Stimulated activated CD4-positive, alpha-beta T cell treated with anti-CD3 and anti-CD28 coated beads, Interleukin-4, amount 100 ng/mL, for 24 hours (primary cell): ENCODE measurements around the gene TMUB2.
A peak's percentile ranks its signal among the peaks of the same experiment; 100 is the strongest.

Experiments used
- DNase-seq: peaks from one replicate; pipeline ENCODE4 v3.0.0-alpha.2; 2020

TMUB2 gene

DNA sequence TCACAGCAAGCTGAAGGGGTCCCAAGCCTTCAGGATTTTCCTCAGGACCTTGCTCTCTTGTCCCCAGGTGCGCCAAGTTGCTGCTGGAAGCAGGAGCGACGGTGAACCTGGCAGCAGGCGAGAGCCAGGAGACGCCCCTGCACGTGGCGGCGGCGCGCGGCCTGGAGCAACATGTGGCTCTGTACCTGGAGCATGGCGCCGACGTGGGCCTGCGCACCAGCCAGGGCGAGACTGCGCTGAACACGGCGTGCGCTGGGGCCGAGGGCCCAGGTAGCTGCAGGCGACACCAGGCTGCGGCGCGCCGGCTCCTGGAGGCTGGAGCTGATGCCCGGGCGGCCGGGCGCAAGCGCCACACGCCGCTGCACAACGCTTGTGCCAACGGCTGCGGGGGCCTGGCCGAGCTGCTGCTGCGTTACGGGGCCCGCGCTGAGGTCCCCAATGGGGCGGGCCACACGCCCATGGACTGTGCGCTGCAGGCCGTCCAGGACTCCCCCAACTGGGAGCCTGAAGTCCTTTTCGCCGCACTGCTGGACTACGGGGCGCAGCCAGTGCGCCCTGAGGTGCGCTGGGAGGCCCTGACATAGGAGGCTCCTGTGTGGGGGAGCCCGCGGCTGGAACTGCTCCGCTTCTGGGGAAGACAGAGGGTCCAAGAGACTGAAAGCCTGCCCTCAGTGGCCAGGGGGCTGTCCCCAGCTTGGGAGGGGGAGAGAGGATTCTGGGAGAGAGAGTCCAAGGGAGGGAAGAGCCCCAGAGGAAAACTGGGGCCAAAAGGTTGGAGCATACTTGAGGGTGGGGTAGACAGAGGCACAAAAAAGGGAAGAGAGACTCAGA, 9.9 kb upstream of the TMUB2 start:
- DNase-seq = no peak

DNA sequence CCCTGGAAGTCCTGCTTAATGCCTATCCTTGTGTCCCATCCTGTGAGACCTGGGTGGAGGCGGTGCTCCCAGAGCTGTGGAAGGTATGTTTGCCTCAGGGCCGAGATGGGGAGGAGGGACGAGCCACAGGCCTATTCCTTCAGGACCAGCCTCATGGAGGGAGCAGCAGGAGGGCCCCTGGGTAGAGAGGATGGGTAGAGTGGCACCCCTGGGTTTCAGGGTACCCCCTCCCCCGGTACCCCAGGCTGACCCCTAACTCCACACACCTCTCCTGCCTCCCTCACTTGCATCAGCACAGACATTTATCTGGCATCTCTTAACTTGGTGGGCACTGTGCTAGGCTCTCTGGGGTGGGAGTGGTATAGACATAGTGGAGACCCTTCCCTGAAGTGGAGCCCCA, 9.1 kb upstream of the TMUB2 start:
- DNase-seq = no peak

DNA sequence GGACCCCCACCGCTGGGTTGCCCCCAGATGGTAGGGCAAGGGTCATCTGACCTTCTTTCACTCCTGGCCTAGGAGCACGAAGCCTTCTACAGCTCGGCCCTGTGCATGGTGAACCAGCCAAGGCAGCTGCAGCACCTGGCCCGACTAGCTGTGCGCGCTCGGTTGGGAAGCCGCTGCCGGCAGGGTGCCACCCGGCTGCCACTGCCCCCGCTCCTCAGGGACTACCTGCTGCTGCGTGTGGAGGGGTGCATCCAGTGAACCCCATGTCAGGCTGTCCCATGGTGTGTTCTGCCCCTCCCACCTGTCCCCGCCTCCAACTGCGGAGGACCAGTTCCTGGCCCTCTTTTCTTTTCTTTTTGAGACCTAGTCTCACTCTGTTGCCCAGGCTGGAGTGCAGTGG, 8.6 kb upstream of the TMUB2 start:
- DNase-seq = no peak

DNA sequence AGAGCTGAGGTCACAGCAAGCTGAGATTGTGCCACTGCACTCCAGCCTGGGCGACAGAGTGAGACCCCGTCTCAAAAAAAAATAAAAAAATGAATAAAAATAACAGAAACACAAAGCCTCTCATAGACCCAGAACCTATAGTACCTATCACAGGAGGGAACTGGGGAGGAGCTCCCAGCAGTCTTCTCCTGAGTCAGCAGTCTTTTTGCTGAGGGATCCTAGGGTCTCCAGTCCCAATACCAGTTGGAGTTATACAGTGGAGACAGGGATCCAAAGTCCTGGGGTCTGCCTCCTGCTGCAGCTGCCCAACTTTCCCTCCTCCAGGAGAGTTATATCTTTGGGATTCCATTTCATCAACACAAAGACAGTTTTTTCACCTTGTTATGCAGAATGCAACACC, 3.7 kb upstream of the TMUB2 start:
- DNase-seq = no peak

DNA sequence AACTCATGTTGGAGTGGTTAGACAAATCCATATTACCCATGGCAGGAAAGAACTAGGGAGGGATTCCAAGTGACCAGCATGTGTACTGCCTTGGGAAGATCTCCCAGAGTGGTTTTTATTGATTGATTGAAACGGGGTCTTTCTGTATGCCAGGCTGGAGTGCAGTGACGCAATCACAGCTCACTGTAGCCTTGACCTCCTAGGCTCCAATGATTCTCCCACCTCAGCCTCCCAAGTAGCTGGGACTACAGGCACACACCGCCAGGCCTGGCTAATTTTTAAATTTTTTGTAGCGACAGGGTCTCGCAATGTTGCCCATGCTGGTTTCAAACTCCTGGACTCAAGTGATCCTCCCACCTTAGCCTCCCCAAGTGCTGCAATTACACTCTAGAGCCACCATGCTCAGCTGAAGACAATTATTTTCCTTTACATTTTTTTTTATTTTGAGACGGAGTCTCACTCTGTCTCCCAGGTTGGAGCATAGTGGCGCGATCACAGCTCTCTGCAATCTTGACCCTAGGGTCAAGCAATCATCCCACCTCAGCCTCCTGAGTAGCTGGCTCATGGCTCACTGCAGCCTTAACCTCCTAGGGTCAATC, 2.5 kb upstream of the TMUB2 start:
- no peak for DNase-seq

DNA sequence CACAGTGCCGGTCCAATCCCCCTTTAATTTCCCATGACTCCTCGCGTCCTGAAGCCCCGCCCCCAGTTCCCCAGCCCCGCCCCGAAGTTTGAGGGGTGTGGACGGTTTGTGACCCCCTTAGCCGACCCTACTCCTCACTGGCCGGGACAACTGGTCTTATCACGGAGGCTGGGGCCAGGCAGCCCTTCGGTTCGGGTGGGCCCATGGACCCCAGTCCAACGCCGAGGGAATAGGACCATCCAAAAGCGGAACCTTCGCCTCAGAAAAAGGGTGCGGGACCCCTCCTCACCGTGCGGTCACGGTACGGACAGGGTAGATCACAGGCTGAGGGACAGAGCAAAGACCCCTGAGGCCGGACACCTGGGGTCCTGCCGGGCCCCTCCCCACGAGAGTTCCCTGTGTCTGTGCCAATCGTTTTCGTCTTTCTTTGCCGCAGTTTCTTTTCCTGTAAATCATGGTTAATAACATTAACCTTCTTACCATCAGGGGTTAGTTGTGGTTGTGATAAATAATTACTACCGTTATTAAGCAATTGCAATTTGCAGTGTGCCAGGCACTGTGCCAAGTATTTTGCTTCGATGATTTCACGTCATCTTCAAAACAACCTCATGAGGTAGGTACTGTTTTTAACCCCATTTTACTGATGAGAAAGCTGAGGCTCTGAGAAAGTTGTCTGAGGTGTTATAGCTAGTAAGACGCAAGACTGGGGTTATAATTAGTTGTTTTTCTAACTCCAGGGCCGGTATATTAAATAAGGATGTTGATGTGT, 543 bp downstream of the TMUB2 start:
- no peak for DNase-seq

DNA sequence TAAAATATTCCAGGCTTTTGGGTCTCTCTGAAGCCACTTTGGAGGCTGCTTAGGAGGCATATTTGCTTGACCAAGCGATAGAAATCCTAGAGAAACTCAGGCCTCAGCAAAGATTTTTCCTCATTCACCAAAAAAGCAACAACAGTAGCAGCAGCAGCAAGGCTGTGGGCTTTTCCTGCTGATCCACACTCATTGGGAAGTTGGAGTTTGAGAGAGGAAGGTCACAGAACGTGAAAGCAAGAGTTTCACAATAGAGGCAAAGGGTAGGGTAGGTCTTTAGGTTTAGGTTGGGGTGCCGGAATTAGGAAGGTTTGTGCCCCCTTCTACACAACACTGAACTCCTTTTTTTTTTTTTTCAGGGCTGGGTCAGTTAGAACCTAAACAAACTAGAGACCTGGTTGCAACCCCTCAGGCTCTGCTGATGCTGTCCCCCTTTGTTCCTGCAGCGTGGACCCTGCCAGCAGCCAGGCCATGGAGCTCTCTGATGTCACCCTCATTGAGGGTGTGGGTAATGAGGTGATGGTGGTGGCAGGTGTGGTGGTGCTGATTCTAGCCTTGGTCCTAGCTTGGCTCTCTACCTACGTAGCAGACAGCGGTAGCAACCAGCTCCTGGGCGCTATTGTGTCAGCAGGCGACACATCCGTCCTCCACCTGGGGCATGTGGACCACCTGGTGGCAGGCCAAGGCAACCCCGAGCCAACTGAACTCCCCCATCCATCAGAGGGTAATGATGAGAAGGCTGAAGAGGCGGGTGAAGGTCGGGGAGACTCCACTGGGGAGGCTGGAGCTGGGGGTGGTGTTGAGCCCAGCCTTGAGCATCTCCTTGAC, 2.0 kb downstream of the TMUB2 start:
- no peak for DNase-seq

DNA sequence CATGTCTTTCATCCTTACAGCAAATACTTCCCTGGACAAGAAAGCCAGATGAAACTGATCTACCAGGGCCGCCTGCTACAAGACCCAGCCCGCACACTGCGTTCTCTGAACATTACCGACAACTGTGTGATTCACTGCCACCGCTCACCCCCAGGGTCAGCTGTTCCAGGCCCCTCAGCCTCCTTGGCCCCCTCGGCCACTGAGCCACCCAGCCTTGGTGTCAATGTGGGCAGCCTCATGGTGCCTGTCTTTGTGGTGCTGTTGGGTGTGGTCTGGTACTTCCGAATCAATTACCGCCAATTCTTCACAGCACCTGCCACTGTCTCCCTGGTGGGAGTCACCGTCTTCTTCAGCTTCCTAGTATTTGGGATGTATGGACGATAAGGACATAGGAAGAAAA, 3.7 kb downstream of the TMUB2 start:
- DNase-seq = no peak

DNA sequence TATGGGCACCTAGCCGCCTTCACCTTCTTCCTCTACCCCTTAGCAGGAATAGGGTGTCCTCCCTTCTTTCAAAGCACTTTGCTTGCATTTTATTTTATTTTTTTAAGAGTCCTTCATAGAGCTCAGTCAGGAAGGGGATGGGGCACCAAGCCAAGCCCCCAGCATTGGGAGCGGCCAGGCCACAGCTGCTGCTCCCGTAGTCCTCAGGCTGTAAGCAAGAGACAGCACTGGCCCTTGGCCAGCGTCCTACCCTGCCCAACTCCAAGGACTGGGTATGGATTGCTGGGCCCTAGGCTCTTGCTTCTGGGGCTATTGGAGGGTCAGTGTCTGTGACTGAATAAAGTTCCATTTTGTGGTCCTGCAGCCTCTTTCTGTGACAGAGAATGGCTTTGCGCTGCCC, 4.6 kb downstream of the TMUB2 start:
- no peak for DNase-seq

DNA sequence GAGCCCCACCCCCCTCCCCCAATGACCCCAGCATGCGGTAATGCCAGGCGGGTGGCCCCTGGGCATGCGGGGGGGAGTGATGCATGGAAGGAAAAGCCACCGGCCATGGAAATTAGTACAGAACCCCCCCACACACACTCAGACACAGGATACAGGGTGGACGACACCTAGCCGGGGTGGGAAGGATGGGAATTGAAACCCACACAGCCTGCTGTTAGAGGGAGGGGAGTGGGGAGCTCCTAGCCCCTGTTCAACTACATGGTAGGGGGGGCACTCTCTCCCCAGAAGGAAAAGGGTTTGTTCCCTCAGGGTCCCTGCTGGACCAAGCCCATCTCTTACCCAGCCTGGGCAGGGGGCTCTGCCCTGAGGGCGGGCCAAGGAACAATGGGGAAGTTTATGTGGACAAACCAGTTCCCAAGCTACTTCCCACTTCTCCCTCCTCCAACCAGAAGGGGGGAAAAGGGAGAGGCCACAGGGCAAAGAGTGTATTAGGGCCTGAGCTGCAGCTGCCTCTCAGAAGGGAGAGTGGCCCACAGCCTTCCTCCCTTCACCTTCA, 5.2 kb downstream of the TMUB2 start:
- no peak for DNase-seq

DNA sequence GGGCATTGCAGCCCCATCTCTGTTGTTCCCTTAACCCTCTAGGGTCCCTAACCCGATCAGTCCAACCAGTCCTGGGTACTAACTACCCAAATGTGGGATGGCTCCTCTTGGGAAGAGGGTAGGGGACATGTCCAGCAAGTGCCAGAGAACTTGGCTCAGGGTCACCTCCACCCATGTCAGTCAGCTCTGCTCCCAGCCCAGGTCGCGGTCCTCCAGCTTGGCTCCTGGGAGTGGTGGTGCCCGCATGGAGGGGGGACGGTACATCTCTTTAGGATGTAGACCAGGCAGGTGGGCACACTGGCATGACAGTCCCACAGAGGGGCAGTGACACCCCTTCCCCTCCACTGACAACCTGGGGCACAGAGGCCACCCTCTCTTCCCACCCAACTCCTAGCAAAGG, 6.0 kb downstream of the TMUB2 start:
- DNase-seq = no peak

DNA sequence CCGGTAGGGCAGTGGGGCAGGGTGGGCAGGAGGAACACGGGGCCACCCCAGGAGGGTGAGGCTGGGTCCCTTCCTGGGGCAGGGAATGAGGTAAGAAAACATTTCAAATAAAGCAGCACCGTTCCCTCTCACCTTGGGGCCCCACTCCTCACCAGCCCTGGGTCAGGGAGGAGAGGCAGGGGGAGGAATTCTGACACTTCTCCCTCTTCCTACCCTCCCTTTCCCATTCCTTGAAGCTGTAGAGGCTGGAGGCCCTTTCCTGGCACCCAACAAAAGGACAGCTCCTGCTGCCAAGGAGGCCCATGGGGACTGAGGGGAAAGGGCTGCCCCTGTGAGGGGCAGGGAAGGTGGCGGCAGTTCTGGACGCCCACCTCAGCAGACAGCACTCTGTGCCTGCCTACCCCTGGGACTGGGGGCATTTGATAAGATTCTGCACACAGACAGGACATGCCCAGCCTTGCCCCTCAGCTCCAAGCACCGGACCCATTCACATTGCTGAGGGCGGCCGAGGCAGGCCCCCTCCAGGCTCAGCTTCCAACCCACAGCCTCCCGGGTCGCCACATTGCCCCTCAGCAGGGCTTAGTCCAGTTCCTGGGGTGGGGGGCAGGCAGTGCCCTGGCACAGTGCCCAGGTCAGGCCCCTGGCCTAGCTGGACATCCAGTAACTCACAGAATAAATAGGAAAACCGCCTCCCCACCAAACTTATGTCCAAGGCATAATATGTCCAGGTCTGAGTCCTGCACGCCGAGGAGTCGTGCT, 6.7 kb downstream of the TMUB2 start:
- no peak for DNase-seq

DNA sequence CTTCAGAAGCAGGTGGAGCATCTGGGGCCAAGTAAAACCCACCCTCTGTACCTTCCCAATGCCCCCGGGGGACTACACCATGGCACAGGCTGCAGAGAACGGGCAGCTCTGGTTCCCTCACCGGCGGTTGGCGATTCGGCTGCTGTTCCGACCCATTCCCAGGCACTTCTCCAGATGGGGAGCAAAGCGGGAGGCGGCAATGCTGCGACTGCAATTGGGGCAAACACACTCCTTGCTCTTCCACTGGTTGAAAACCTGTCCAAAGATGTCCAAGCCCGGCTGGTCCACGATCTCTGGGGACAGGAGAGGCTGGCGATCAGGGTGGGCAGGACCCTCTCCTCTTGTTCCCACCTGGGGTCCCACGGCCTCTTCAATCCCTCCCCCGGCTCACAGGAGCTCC, 10.3 kb downstream of the TMUB2 start:
- DNase-seq = no peak

DNA sequence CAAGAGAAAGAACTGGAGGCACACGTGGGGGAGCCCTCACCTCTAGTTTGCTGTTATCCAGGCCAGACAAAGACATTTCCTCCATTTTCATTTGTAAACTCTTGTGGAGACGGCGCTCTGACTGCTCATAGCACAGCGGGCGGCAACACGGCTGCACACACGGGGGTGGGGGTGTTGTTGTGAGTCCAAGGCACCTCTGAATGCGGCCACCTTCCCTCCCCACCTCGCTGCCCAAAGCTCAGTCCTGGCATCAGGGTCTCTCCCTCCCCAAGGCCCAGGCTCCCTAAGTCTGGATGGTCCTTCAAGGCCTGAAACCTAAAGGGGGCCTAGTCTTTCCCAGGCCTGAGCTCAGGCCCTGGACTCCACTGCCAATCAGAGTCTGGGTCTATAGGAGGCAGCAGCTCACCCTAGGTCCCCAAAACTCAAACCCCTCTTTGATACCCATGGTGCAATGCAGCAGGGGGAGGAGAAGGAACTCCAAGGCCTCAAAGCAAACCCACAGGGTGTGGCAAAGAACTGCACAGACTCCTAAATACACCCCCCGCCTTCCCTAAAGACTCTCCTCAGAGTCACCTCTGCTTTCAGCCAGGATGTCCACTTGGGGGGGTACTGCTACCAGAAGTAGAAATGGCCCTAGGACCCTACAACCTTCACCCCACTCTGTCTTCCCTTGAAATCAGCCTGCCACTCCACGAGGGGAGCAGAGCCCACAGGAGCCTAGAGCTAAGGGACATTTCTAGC, 11.4 kb downstream of the TMUB2 start:
- DNase-seq = peak; percentile 46

DNA sequence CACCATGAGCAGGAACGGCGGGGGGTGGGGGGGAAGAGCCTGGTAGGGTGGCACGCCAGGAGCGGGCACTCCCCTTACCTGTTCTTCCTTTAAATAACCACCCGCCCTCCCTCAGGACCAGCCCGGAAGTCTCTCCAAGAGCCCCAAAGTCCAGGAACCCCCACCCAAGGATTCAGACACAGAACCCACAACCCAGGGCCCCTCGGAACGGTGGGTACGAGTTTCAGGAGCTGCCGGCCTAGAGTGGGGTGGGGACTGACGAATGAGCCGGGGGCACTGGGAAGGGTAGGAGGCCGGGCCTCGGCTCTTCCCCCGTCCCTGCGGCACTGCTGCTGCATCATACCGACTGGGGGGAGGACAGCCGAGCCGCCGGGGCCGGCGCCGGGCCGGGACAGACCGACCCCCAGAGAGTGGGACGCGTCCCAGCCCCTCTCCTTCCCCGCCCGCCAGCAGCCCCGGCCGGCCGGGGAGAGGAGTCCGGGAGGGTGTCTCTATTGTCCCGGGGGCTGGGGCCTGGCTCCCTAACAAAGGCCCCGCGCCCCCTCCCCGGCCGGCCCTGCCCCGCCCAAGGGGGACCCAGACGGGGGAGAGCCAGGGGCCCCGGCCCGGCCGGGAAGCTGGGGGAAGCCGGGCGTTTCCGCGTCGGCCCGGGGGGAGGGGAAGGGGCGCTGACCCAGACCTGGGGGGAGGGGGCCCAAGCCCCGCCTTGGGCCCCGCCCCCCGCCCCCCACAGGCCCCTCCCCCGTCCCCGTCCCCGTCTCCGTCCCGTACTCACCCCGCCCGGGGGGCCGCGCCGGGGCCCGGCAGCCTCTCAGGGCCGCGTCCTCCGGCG, 12.2 kb downstream of the TMUB2 start:
- peak; percentile 49 for DNase-seq

DNA sequence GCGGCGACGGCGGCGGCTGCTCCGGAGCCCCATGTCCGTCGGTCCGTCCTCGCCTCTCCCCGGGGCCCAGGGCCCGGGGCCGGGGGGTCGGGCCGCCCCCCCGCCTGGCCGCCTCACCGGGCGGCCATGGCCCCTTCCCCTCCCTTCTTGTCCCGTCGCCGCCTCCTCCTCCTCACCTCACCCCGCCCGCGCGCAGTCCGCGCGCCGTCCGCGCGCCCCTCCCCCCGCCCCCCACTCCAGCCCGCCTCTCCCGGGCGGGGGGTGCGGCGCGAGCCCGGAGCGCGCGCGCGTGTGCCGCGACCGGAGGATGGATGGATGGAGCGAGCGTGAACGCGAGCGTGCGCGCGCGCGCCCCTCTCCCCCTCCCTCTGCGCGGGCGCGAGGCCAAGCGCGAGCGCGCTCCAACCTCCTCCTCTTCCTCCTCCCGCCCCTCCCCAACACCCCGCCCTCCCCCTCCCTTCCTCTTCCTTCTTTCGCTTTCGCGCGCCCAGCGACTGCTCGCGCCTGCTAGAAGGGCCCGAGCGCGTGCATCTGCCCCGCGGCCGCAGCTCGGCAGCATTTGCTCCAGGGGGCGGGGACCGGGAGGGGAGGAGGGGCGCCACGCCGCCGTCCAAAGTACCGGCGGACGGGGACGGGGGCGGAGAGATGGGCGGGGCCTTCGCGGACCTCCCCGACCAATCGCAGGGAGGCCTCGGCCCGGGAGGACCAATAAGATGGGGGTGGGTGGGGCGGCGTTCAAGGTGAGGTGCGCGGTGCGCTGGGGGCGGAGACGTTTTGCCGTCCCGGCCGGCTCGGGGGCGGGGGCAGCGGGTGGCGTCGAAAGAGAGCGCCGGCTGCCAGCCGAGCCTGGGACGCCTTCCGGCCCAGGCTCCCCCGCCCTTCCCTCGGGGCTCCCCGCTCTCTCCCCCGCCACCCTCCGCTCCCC, 13.0 kb downstream of the TMUB2 start, which contains the start of gene ATXN7L3:
Gene ATXN7L3, minus strand, starts transcription at position 332 of the 925 bp plus-strand sequence. CDS start 1,814 bp downstream, outside the sequence.
- DNase-seq = peak; percentile 99

DNA sequence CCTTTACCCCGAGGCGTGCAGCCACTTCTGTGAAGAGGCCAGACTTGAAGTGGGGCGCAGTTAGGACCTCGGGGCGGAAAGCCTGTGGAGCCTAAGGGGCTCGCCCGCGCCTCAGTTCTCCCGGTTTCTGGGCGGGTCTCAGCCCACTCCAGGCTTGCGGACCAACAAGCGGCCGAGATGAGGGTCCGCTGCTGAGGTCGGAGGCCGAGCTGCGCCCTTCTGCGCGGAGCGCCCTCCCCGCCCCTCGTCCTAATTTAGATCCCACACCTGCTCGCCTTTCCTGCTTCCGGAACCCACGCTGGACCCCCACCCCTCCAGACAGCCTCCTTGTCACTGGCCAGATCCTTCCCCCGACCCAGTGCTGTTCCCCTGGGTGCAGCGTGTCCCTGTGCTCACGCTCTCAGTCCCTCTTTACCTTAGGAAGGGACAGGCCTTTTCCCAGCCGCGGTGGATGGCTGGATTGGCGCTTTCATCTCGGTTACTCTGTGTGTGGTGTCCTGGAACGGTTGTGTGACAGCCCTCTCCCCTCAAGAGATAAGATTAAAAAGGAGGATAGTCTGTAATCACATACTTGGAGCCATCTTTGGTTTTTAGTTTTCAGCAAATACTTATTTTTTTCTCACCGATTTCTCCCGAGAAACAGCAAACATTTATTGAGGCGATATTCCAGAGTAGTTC, 13.8 kb downstream of the TMUB2 start:
- DNase-seq = no peak

DNA sequence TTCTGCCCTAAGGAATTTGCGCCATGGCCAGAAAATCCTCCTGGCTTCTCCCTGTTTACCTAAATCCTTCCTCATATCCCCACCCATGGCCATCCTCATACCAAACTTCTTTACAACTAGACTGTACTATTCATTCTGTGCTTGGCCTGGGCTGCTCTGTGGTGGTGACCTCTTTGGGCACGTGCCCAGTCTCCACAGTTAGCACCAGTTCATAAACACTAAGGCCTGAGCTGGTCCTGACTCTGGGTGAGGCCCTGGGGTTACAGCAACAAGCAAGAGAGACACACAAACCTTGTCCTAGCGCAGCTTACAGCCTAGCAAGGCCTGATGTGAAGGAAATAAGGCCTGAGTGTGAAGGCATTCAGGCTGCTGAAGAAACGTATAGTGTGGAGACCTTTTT, 16.0 kb downstream of the TMUB2 start:
- no peak for DNase-seq
